Measurements from ENCODE around the gene DLG1. TPM values are rescaled to one million over a fixed set of nuclear protein-coding genes. Genes with fewer than 3 reads are reported as not detected.
"Not testable (repeated sequence)": the region's sequence is repeated elsewhere in the genome, so short reads cannot be mapped to it uniquely, and the experiment has no call there.

Gene DLG1
- total RNA-seq, 4 donors from 2014 or later, result 71.4 to 96.7 (median 88.5) TPM

GRCh38 chr3:197038679-197039462, 259.5 kb downstream of the DLG1 start:
- WGBS, 2 donors, result 80 to 81% methylated on average over 14 of the region's 14 CpGs
- H3K4me3 ChIP-seq (ENCODE audit: low read depth, poor library complexity, severe bottlenecking), result no peak overlapping the region
- TF ChIP-seq CTCF (IDR thresholded peaks at IDR 0.05) (no peak), POLR2A (IDR thresholded peaks at IDR 0.05) (no peak)
- intact Hi-C loops (cut with DNase I; ENCODE audit: low total_unique reads), result no loop called here
- peak in 1 of 2 donors; percentile 70 for DNase-seq (ENCODE audit: low spot score in 2 of 2)

GRCh38 chr3:197035577-197035976, 262.8 kb downstream of the DLG1 start:
- no peak for TF ChIP-seq POLR2A (IDR thresholded peaks at IDR 0.05)
- no peak for TF ChIP-seq CTCF (IDR thresholded peaks at IDR 0.05)
- H3K4me3 ChIP-seq (ENCODE audit: low read depth, poor library complexity, severe bottlenecking), result no peak overlapping the region
- intact Hi-C loops (cut with DNase I; ENCODE audit: low total_unique reads), result no loop called here
- 24 to 40% methylated on average over 3 of the region's 3 CpGs for WGBS, 2 donors
- peak in 1 of 2 donors; percentile 34 for DNase-seq (ENCODE audit: low spot score in 2 of 2)

GRCh38 chr3:197034778-197035177, 263.6 kb downstream of the DLG1 start:
- intact Hi-C loops (cut with DNase I; ENCODE audit: low total_unique reads); H3K4me3 ChIP-seq (ENCODE audit: low read depth, poor library complexity, severe bottlenecking): not testable (repeated sequence)
- WGBS, 2 donors, result 75 to 78% methylated on average over 5 of the region's 5 CpGs
- DNase-seq (ENCODE audit: low spot score in 2 of 2), result peak in 1 of 2 donors; percentile 49

GRCh38 chr3:197033764-197034163, 264.6 kb downstream of the DLG1 start:
- not testable (repeated sequence) for H3K4me3 ChIP-seq (ENCODE audit: low read depth, poor library complexity, severe bottlenecking)

GRCh38 chr3:197031315-197032285, 266.8 kb downstream of the DLG1 start:
- peak; percentile 90 to 91 for DNase-seq (ENCODE audit: low spot score in 2 of 2)
- no peak for TF ChIP-seq POLR2A (IDR thresholded peaks at IDR 0.05)
- no peak for TF ChIP-seq CTCF (IDR thresholded peaks at IDR 0.05)
- 22 to 23% methylated on average over 12 of the region's 12 CpGs for WGBS, 2 donors
- H3K4me3 ChIP-seq (ENCODE audit: low read depth, poor library complexity, severe bottlenecking), result no peak overlapping the region
- intact Hi-C loops (cut with DNase I; ENCODE audit: low total_unique reads), result no loop called here

More at GRCh38 chr3:197033764-197034163, 264.6 kb downstream of the DLG1 start:
- intact Hi-C loops (cut with DNase I; ENCODE audit: low total_unique reads), result not testable (repeated sequence)
- DNase-seq (ENCODE audit: low spot score in 2 of 2), result peak in 1 of 2 donors; percentile 10
- WGBS, 2 donors, result 55 to 78% methylated on average over 3 of the region's 3 CpGs

GRCh38 chr3:197030379-197031314, 267.8 kb downstream of the DLG1 start:
- H3K4me3 ChIP-seq (ENCODE audit: low read depth, poor library complexity, severe bottlenecking), result no peak overlapping the region
- intact Hi-C loops (cut with DNase I; ENCODE audit: low total_unique reads), result no loop called here
- no peak for TF ChIP-seq POLR2A (IDR thresholded peaks at IDR 0.05)
- TF ChIP-seq CTCF (IDR thresholded peaks at IDR 0.05), result no peak
- DNase-seq (ENCODE audit: low spot score in 2 of 2), result peak in 1 of 2 donors; percentile 83
- 80 to 82% methylated on average over 30 to 31 of the region's 33 CpGs for WGBS, 2 donors
